Osteocyte (in vitro differentiated cells): ENCODE results near the gene CAPN13. TPM values are rescaled to one million over a fixed set of nuclear protein-coding genes. Genes with fewer than 3 reads are reported as not detected.

Source experiments
- DNase-seq: peaks from one replicate; pipeline ENCODE4 v3.0.0; 2021; ENCODE audit warnings: mixed read lengths; ENCODE audit not compliant: unreplicated experiment; ENCODE audit errors: extremely low spot score
- H3K27ac Mint-ChIP-seq: one replicate; pipeline ENCODE4 v1.8.0; 2021; ENCODE audit warnings: mild to moderate bottlenecking, mixed read lengths; ENCODE audit not compliant: unreplicated experiment
- H3K27me3 Mint-ChIP-seq: one replicate; pipeline ENCODE4 v1.8.0; 2021; ENCODE audit warnings: mixed read lengths; ENCODE audit not compliant: unreplicated experiment
- H3K36me3 Mint-ChIP-seq: one replicate; pipeline ENCODE4 v1.8.0; 2021; ENCODE audit warnings: mixed read lengths; ENCODE audit not compliant: unreplicated experiment
- H3K4me1 Mint-ChIP-seq: one replicate; pipeline ENCODE4 v1.8.0; 2021; ENCODE audit warnings: mixed read lengths; ENCODE audit not compliant: unreplicated experiment
- H3K4me3 Mint-ChIP-seq: one replicate; pipeline ENCODE4 v1.8.0; 2021; ENCODE audit warnings: mild to moderate bottlenecking, moderate library complexity, mixed read lengths; ENCODE audit not compliant: unreplicated experiment
- H3K9me3 Mint-ChIP-seq: one replicate; pipeline ENCODE4 v1.8.0; 2021; ENCODE audit warnings: mixed read lengths; ENCODE audit not compliant: unreplicated experiment
- CTCF ChIP-seq: fragments of 200-600 bp; sonication (generic); IDR thresholded peaks from 2 replicates; pipeline ENCODE4 v1.5.0; 2021; ENCODE audit warnings: antibody characterized with exemption, mild to moderate bottlenecking, moderate library complexity
- total RNA-seq: library from RNA; stranded (reverse); gene quantifications from 2 replicates; pipeline ENCODE4 v1.2.1, GENCODE V29; 2021

CAPN13 gene
- total RNA-seq, 1 donor from 2014 or later: not detected

GRCh38 chr2:30799366-30799765, 7.9 kb downstream of the CAPN13 start:
- Mint-ChIP-seq H3K27me3 (no peaks in the 10 kb centered on the region), H3K36me3 (no peaks in the 10 kb centered on the region), H3K27ac (no peak overlapping the region), H3K4me1 (no peaks in the 10 kb centered on the region), H3K9me3 (no peaks in the 10 kb centered on the region), H3K4me3 (no peak overlapping the region)
- no peak for DNase-seq
- TF ChIP-seq CTCF: no peak

- H3K4me1 Mint-ChIP-seq: no peaks in the 10 kb centered on the region
- TF ChIP-seq CTCF: no peak
- no peaks in the 10 kb centered on the region for H3K9me3 Mint-ChIP-seq
- no peak for DNase-seq
- H3K27ac Mint-ChIP-seq: no peak overlapping the region
- H3K36me3 Mint-ChIP-seq: no peaks in the 10 kb centered on the region
- H3K27me3 Mint-ChIP-seq: no peaks in the 10 kb centered on the region
- H3K4me3 Mint-ChIP-seq: no peak overlapping the region
Measured at GRCh38 chr2:30798536-30798991, 8.7 kb downstream of the CAPN13 start.

- H3K4me1 Mint-ChIP-seq: no peaks in the 10 kb centered on the region
- H3K27me3 Mint-ChIP-seq: peaks cover 5% of the 10 kb centered on the region
- TF ChIP-seq CTCF: no peak
- H3K27ac Mint-ChIP-seq: no peak overlapping the region
- no peaks in the 10 kb centered on the region for H3K36me3 Mint-ChIP-seq
- no peak for DNase-seq
- no peaks in the 10 kb centered on the region for H3K9me3 Mint-ChIP-seq
- no peak overlapping the region for H3K4me3 Mint-ChIP-seq
Measured at GRCh38 chr2:30797381-30798015, 9.7 kb downstream of the CAPN13 start.

GRCh38 chr2:30796699-30797098, 10.5 kb downstream of the CAPN13 start:
- no peak overlapping the region for H3K27ac Mint-ChIP-seq
- no peak for DNase-seq
- no peak overlapping the region for H3K4me3 Mint-ChIP-seq
- no peaks in the 10 kb centered on the region for H3K36me3 Mint-ChIP-seq
- H3K9me3 Mint-ChIP-seq: no peaks in the 10 kb centered on the region
- H3K4me1 Mint-ChIP-seq: no peaks in the 10 kb centered on the region
- no peak for TF ChIP-seq CTCF
- peaks cover 13% of the 10 kb centered on the region for H3K27me3 Mint-ChIP-seq

- no peak overlapping the region for H3K4me3 Mint-ChIP-seq
- H3K4me1 Mint-ChIP-seq: no peaks in the 10 kb centered on the region
- DNase-seq: no peak
- H3K9me3 Mint-ChIP-seq: no peaks in the 10 kb centered on the region
- no peak overlapping the region for H3K27ac Mint-ChIP-seq
- no peak for TF ChIP-seq CTCF
- H3K36me3 Mint-ChIP-seq: no peaks in the 10 kb centered on the region
- H3K27me3 Mint-ChIP-seq: peaks cover 24% of the 10 kb centered on the region
Measured at GRCh38 chr2:30792521-30792920, 14.7 kb downstream of the CAPN13 start.
